H9 (cell line): ENCODE results near the gene ANKRD29. TPM values are rescaled to one million over a fixed set of nuclear protein-coding genes. Genes with fewer than 3 reads are reported as not detected.

Source experiments
- DNase-seq: peaks from one replicate; pipeline ENCODE4 v3.0.0-alpha.2; 2017
- H2AFZ ChIP-seq: one replicate; pipeline ENCODE4 v1.6.1; 2013; ENCODE audit warnings: mild to moderate bottlenecking, low read length, control low read depth, moderate library complexity
- H2AK5ac ChIP-seq: 2 replicates; pipeline ENCODE4 v1.6.1; 2013; ENCODE audit warnings: low read length, control low read depth, mixed read lengths; ENCODE audit not compliant: insufficient read length
- H2BK120ac ChIP-seq: one replicate; pipeline ENCODE4 v1.6.1; 2013; ENCODE audit warnings: low read depth, mild to moderate bottlenecking, low read length, control low read depth, inconsistent platforms; ENCODE audit not compliant: poor library complexity, severe bottlenecking
- H2BK12ac ChIP-seq: 2 replicates; pipeline ENCODE4 v1.6.1; 2013; ENCODE audit warnings: low read length, control low read depth, mixed read lengths, low read depth; ENCODE audit not compliant: insufficient read length
- H2BK15ac ChIP-seq: 2 replicates; pipeline ENCODE4 v1.6.1; 2013; ENCODE audit warnings: low read depth, low read length, control low read depth
- H2BK20ac ChIP-seq: one replicate; pipeline ENCODE4 v1.6.1; 2013; ENCODE audit warnings: low read depth, mild to moderate bottlenecking, low read length, control low read depth, inconsistent platforms; ENCODE audit not compliant: poor library complexity, severe bottlenecking
- H2BK5ac ChIP-seq: 2 replicates; pipeline ENCODE4 v1.6.1; 2013; ENCODE audit warnings: low read length, control low read depth, mixed read lengths; ENCODE audit not compliant: insufficient read length
- H3K14ac ChIP-seq: 2 replicates; pipeline ENCODE4 v1.6.1; 2013; ENCODE audit warnings: low read length, control low read depth; ENCODE audit not compliant: insufficient read depth
- H3K18ac ChIP-seq: 2 replicates; pipeline ENCODE4 v1.6.1; 2013; ENCODE audit warnings: low read depth, mild to moderate bottlenecking, mixed read lengths, low read length, control low read depth; ENCODE audit not compliant: insufficient read length
- H3K23ac ChIP-seq: 2 replicates; pipeline ENCODE4 v1.6.1; 2013; ENCODE audit warnings: low read length, control low read depth, mixed read lengths, low read depth; ENCODE audit not compliant: insufficient read length
- H3K23me2 ChIP-seq: 2 replicates; pipeline ENCODE4 v1.6.1; 2013; ENCODE audit warnings: low read depth, mild to moderate bottlenecking, mixed read lengths, low read length, control low read depth; ENCODE audit not compliant: insufficient read length, poor library complexity, severe bottlenecking
- H3K27ac ChIP-seq: 2 replicates; pipeline ENCODE4 v1.5.1; 2013; ENCODE audit warnings: low read length, control low read depth, mixed read lengths, low read depth; ENCODE audit not compliant: insufficient read length
- H3K27me3 ChIP-seq: 2 replicates; pipeline ENCODE4 v1.6.1; 2013; ENCODE audit warnings: low read length, control low read depth, inconsistent platforms; ENCODE audit not compliant: insufficient read depth
- H3K4ac ChIP-seq: 2 replicates; pipeline ENCODE4 v1.6.1; 2013; ENCODE audit warnings: low read depth, mild to moderate bottlenecking, control low read depth, inconsistent platforms, low read length, moderate library complexity
- H3K4me1 ChIP-seq: 2 replicates; pipeline ENCODE4 v1.6.1; 2013; ENCODE audit warnings: low read length, control low read depth, inconsistent platforms; ENCODE audit not compliant: insufficient read depth
- H3K4me2 ChIP-seq: 2 replicates; pipeline ENCODE4 v1.6.1; 2013; ENCODE audit warnings: low read length, control low read depth, mixed read lengths; ENCODE audit not compliant: insufficient read length, insufficient read depth
- H3K56ac ChIP-seq: 2 replicates; pipeline ENCODE4 v1.6.1; 2013; ENCODE audit warnings: low read depth, mild to moderate bottlenecking, mixed read lengths, low read length, control low read depth; ENCODE audit not compliant: insufficient read length
- H3K79me1 ChIP-seq: 2 replicates; pipeline ENCODE4 v1.6.1; 2013; ENCODE audit warnings: low read depth, mild to moderate bottlenecking, moderate library complexity, low read length, control low read depth, inconsistent platforms; ENCODE audit not compliant: insufficient read depth, poor library complexity, severe bottlenecking
- H3K79me2 ChIP-seq: 2 replicates; pipeline ENCODE4 v1.6.1; 2013; ENCODE audit warnings: low read length, control low read depth, inconsistent platforms; ENCODE audit not compliant: insufficient read depth
- H3K9ac ChIP-seq: 2 replicates; pipeline ENCODE4 v1.6.1; 2013; ENCODE audit warnings: low read length, control low read depth, mixed read lengths; ENCODE audit not compliant: insufficient read length; ENCODE audit errors: extremely low read depth
- H3K9me3 ChIP-seq: one replicate; pipeline ENCODE4 v1.6.1; 2013; ENCODE audit warnings: low read depth, low read length, inconsistent platforms; ENCODE audit not compliant: control insufficient read depth
- H3T11ph ChIP-seq: one replicate; pipeline ENCODE4 v1.6.1; 2013; ENCODE audit warnings: mild to moderate bottlenecking, low read length, control low read depth, inconsistent platforms
- H4K20me1 ChIP-seq: one replicate; pipeline ENCODE4 v1.6.1; 2013; ENCODE audit not compliant: control insufficient read depth, insufficient read length, insufficient read depth
- H4K5ac ChIP-seq: 2 replicates; pipeline ENCODE4 v1.6.1; 2013; ENCODE audit warnings: low read depth, mild to moderate bottlenecking, mixed read lengths, low read length, control low read depth; ENCODE audit not compliant: insufficient read length
- H4K8ac ChIP-seq: replicated peaks from 2 replicates; pipeline ENCODE4 v1.6.1; 2013; ENCODE audit warnings: low read length, control low read depth, mixed read lengths, low read depth; ENCODE audit not compliant: insufficient read length
- H4K91ac ChIP-seq: 2 replicates; pipeline ENCODE4 v1.6.1; 2013; ENCODE audit warnings: low read depth, mild to moderate bottlenecking, moderate library complexity, mixed read lengths, low read length, control low read depth; ENCODE audit not compliant: insufficient read length
- H3K27ac Mint-ChIP-seq, 3 experiments: 2 replicates in 2 of 3; 3 replicates in 1 of 3; pipeline ENCODE4 v1.8.0; 2020 to 2021; ENCODE audit warnings: mixed read lengths in 3 of 3, mild to moderate bottlenecking in 1 of 3, moderate library complexity in 1 of 3
- H3K27me3 Mint-ChIP-seq: 2 replicates; pipeline ENCODE4 v1.8.0; 2021; ENCODE audit warnings: low read depth, mild to moderate bottlenecking, moderate library complexity, mixed read lengths
- H3K36me3 Mint-ChIP-seq, 3 experiments: 2 replicates in 2 of 3; 3 replicates in 1 of 3; pipeline ENCODE4 v1.8.0; 2020 to 2021; ENCODE audit warnings: low read depth in 3 of 3, mixed read lengths in 3 of 3; ENCODE audit not compliant: insufficient read depth in 1 of 3
- H3K4me1 Mint-ChIP-seq, 2 experiments: 2 replicates each; pipeline ENCODE4 v1.8.0; 2020; ENCODE audit warnings: mixed read lengths in 2 of 2
- H3K4me3 Mint-ChIP-seq, 2 experiments: 2 replicates in 1 of 2; 3 replicates in 1 of 2; pipeline ENCODE4 v1.8.0; 2020 to 2021; ENCODE audit warnings: mild to moderate bottlenecking in 2 of 2, mixed read lengths in 2 of 2, moderate library complexity in 1 of 2
- H3K9me3 Mint-ChIP-seq, 2 experiments: 2 replicates in 1 of 2; 3 replicates in 1 of 2; pipeline ENCODE4 v1.8.0; 2020; ENCODE audit warnings: mild to moderate bottlenecking in 2 of 2, mixed read lengths in 2 of 2, moderate library complexity in 1 of 2
- CTCF ChIP-seq: fragments of 200-600 bp; sonication (generic); conservative IDR thresholded peaks from 3 replicates; pipeline ENCODE4 v1.8.0; 2021; ENCODE audit warnings: antibody characterized with exemption, mild to moderate bottlenecking
- total RNA-seq: library from RNA; stranded (reverse); gene quantifications from 2 replicates; pipeline ENCODE4 v1.2.1, GENCODE V29; 2021

Gene ANKRD29
- total RNA-seq, 1 experiment from 2014 or later: 2.1 TPM

- H3K27ac ChIP-seq: no peak overlapping the region
- no peak overlapping the region for H2BK15ac ChIP-seq
- H2BK20ac ChIP-seq: no peak overlapping the region
- no peak overlapping the region for H3K14ac ChIP-seq
- no peak overlapping the region for H4K91ac ChIP-seq
- H3K56ac ChIP-seq: no peak overlapping the region
- Mint-ChIP-seq H3K36me3 (no peaks in the 10 kb centered on the region), H3K9me3 (no peaks in the 10 kb centered on the region), H3K27me3 (peaks cover 2% of the 10 kb centered on the region; the same call in 1 of the 2 replicates), H3K4me1 (peaks cover 5 to 8% of the 10 kb centered on the region in 2 experiments), H3K4me3 (no peak overlapping the region), H3K27ac (no peak overlapping the region)
- H3K18ac ChIP-seq: no peak overlapping the region
- no peak for DNase-seq
- no peak overlapping the region for H2BK12ac ChIP-seq
- H3K23ac ChIP-seq: no peak overlapping the region
- H3K79me2 ChIP-seq: no peaks in the 10 kb centered on the region
- no peaks in the 10 kb centered on the region for H4K20me1 ChIP-seq
- TF ChIP-seq CTCF: no peak
- H3T11ph ChIP-seq: no peak overlapping the region
- H3K9me3 ChIP-seq: no peaks in the 10 kb centered on the region
- H3K4me2 ChIP-seq: no peak overlapping the region
- no peak overlapping the region for H2BK5ac ChIP-seq
- H3K4ac ChIP-seq: no peak overlapping the region
- no peaks in the 10 kb centered on the region for H3K79me1 ChIP-seq
- no peaks in the 10 kb centered on the region for H3K4me1 ChIP-seq
- H2BK120ac ChIP-seq: no peak overlapping the region
- no peaks in the 10 kb centered on the region for H3K27me3 ChIP-seq
- H2AK5ac ChIP-seq: no peak overlapping the region
- H3K9ac ChIP-seq: no peak overlapping the region
- H2AFZ ChIP-seq: no peak overlapping the region
- no peak overlapping the region for H4K8ac ChIP-seq
- H3K23me2 ChIP-seq: no peaks in the 10 kb centered on the region
- no peak overlapping the region for H4K5ac ChIP-seq
Observed at GRCh38 chr18:23627970-23628369, 34.7 kb downstream of the ANKRD29 start.
